Transverse colon (tissue), 4 donors: ENCODE measurements around the gene PRTFDC1. TPM values are rescaled to one million over a fixed set of nuclear protein-coding genes. Genes with fewer than 3 reads are reported as not detected.
"Not testable (repeated sequence)": the region's sequence is repeated elsewhere in the genome, so short reads cannot be mapped to it uniquely, and the experiment has no call there.

Experiments
- DNase-seq: peaks from one replicate; pipeline ENCODE4 v3.0.0-alpha.2; 2019
- H3K27ac ChIP-seq, 4 donors: fragments of 200-600 bp; sonication (generic); 2 replicates each; pipeline ENCODE4 v1.5.1; 2016 to 2018; ENCODE audit warnings: inconsistent platforms in 4 of 4
- H3K27me3 ChIP-seq: fragments of 200-600 bp; sonication (generic); 2 replicates; pipeline ENCODE4 v1.5.1; 2017; ENCODE audit warnings: inconsistent platforms
- H3K36me3 ChIP-seq, 4 donors: fragments of 200-600 bp; sonication (generic); 2 replicates each; pipeline ENCODE4 v1.5.1; 2017 to 2019; ENCODE audit warnings: inconsistent platforms in 4 of 4
- H3K4me1 ChIP-seq, 4 donors: fragments of 200-600 bp; sonication (generic); 2 replicates each; pipeline ENCODE4 v1.5.1; 2017 to 2020; ENCODE audit warnings: inconsistent platforms in 4 of 4
- H3K4me3 ChIP-seq, 4 donors: fragments of 200-600 bp; sonication (generic); 1 replicate in 1 of 4; 2 replicates in 3 of 4; pipeline versions ENCODE4 v1.5.1 to v1.6.1; 2017 to 2019; ENCODE audit warnings: inconsistent platforms in 4 of 4
- H3K9me3 ChIP-seq, 2 donors: fragments of 200-600 bp; sonication (generic); 2 replicates each; pipeline ENCODE4 v1.5.1; 2017 to 2019; ENCODE audit warnings: inconsistent platforms in 2 of 2
- CTCF ChIP-seq, 5 experiments: fragments of 200-600 bp in 3 of 5; fragments of 450-650 bp in 2 of 5; sonication (generic) in 3 of 5; IDR thresholded peaks; 1 replicate in 2 of 5; 2 replicates in 3 of 5; pipeline ENCODE4 v1.5.1; 2016 to 2017; ENCODE audit warnings: antibody characterized with exemption in 5 of 5, inconsistent platforms in 3 of 5, mild to moderate bottlenecking in 2 of 5, moderate library complexity in 1 of 5
- EP300 ChIP-seq: sonication (generic); formaldehyde crosslinking; IDR thresholded peaks from one replicate; pipeline ENCODE4 v1.6.1; 2017; ENCODE audit warnings: antibody characterized with exemption, low read depth
- POLR2A ChIP-seq: fragments of 450-650 bp; IDR thresholded peaks from one replicate; pipeline ENCODE4 v1.6.1; 2016; ENCODE audit warnings: antibody characterized with exemption, mild to moderate bottlenecking, moderate library complexity
- POLR2AphosphoS5 ChIP-seq, 3 donors: sonication (generic); formaldehyde crosslinking; IDR thresholded peaks; one replicate each; pipeline ENCODE4 v1.6.1; 2016; ENCODE audit warnings: antibody characterized with exemption in 3 of 3
- WGBS, 2 donors: methylation state at CpG; one replicate each; pipeline ENCODE4 v1.1.5; 2018; ENCODE audit warnings: low coverage in 1 of 2; 5-methylcytosine and 5-hydroxymethylcytosine counted together
- in situ Hi-C, 4 donors: fragments of 200-750 bp; cut with MboI; loops; one replicate each; pipeline versions ENCODE4 v1.15.0 to v1.15.1; 2017; ENCODE audit warnings: low sequenced_read_pairs in 3 of 4, low pct_ligation_motif_present in 1 of 4, low pct_unique_long_range_greater_than_20kb in 1 of 4
- intact Hi-C: fragments of 100-400 bp; cut with DNase I; formaldehyde crosslinking; loops from one replicate; pipeline ENCODE4 v1.15.1; 2023; ENCODE audit warnings: low total_unique reads
- total RNA-seq, 4 donors: library from RNA; depleted of rRNA; stranded (reverse); fragments of >200 nt; gene quantifications; one replicate each; pipeline ENCODE4 v1.1.0, GENCODE V29; 2016

Gene PRTFDC1
- total RNA-seq, 4 donors from 2014 or later: 0.80 to 6.7 (median 4.9) TPM; not detected in 1

- Histone ChIP-seq H3K4me3 (no peak overlapping the region), H3K27ac (no peak overlapping the region), H3K4me1 (no peaks in the 10 kb centered on the region), H3K27me3 (no peaks in the 10 kb centered on the region), H3K36me3 (no peaks in the 10 kb centered on the region), H3K9me3 (no peaks in the 10 kb centered on the region)
- TF ChIP-seq POLR2AphosphoS5 (IDR thresholded peaks at IDR 0.05) (no peak), POLR2A (no peak), CTCF (IDR thresholded peaks at IDR 0.05) (no peak), EP300 (no peak)
- intact Hi-C loops: no loop called here
- in situ Hi-C loops: no loop called here
- 14 to 62% methylated on average over 1 to 2 of the region's 2 CpGs for WGBS, 2 donors
- no peak for DNase-seq
Measured at GRCh38 chr10:24842856-24843255, 109.5 kb downstream of the PRTFDC1 start.

GRCh38 chr10:24841530-24841929 lies 110.9 kb downstream of the PRTFDC1 start:
- no peaks in the 10 kb centered on the region for H3K4me1 ChIP-seq
- no peaks in the 10 kb centered on the region for H3K36me3 ChIP-seq
- H3K4me3 ChIP-seq: no peak overlapping the region
- no peaks in the 10 kb centered on the region for H3K9me3 ChIP-seq
- no peaks in the 10 kb centered on the region for H3K27me3 ChIP-seq
- in situ Hi-C loops (no loop called here), intact Hi-C loops (no loop called here)
- DNase-seq: no peak
- WGBS, 2 donors: 82 to 93% methylated on average over 2 of the region's 2 CpGs
- H3K27ac ChIP-seq: no peak overlapping the region
- no peak for TF ChIP-seq CTCF (IDR thresholded peaks at IDR 0.05)
- no peak for TF ChIP-seq EP300
- no peak for TF ChIP-seq POLR2AphosphoS5 (IDR thresholded peaks at IDR 0.05)
- no peak for TF ChIP-seq POLR2A

GRCh38 chr10:24840784-24841183 lies 111.6 kb downstream of the PRTFDC1 start:
- intact Hi-C loops: no loop called here
- DNase-seq: no peak
- no peak overlapping the region for H3K27ac ChIP-seq
- H3K36me3 ChIP-seq: no peaks in the 10 kb centered on the region
- TF ChIP-seq EP300: no peak
- TF ChIP-seq POLR2AphosphoS5 (IDR thresholded peaks at IDR 0.05): no peak
- no peak for TF ChIP-seq CTCF (IDR thresholded peaks at IDR 0.05)
- no peak for TF ChIP-seq POLR2A
- H3K4me1 ChIP-seq: no peaks in the 10 kb centered on the region
- H3K4me3 ChIP-seq: no peak overlapping the region
- H3K9me3 ChIP-seq: no peaks in the 10 kb centered on the region
- H3K27me3 ChIP-seq: no peaks in the 10 kb centered on the region
- in situ Hi-C loops: no loop called here

GRCh38 chr10:24837781-24838180 lies 114.6 kb downstream of the PRTFDC1 start:
- intact Hi-C loops, H3K36me3 ChIP-seq, H3K4me3 ChIP-seq, H3K9me3 ChIP-seq, DNase-seq, in situ Hi-C loops, H3K4me1 ChIP-seq, H3K27ac ChIP-seq, H3K27me3 ChIP-seq: not testable (repeated sequence)
- WGBS, 2 donors: 59 to 70% methylated on average over 2 of the region's 2 CpGs

GRCh38 chr10:24834869-24835268 lies 117.5 kb downstream of the PRTFDC1 start:
- H3K4me1 ChIP-seq: no peaks in the 10 kb centered on the region
- TF ChIP-seq EP300 (no peak), POLR2A (no peak), POLR2AphosphoS5 (IDR thresholded peaks at IDR 0.05) (no peak)
- H3K4me3 ChIP-seq: no peak overlapping the region
- no peak for DNase-seq
- intact Hi-C loops: no loop called here
- 97% methylated on average over 2 of the region's 2 CpGs; no CpG with 5 or more reads in 1 of the 2 donors for WGBS, 2 donors
- H3K27me3 ChIP-seq: no peaks in the 10 kb centered on the region
- H3K27ac ChIP-seq: no peak overlapping the region
- in situ Hi-C loops: no loop called here
- H3K36me3 ChIP-seq: no peaks in the 10 kb centered on the region
- no peaks in the 10 kb centered on the region for H3K9me3 ChIP-seq
